Activated CD4-positive, alpha-beta T cell treated with anti-CD3 and anti-CD28 coated beads for 24 hours (primary cell): ENCODE results near the gene SPATA4.

Experiments
- DNase-seq, 2 donors: peaks; one replicate each; pipeline ENCODE4 v3.0.0-alpha.2; 2020; ENCODE audit warnings: low read depth in 2 of 2

Gene SPATA4

GRCh38 chr4:176189891-176190795, 5.2 kb downstream of the SPATA4 start:
- DNase-seq: no peak

- no peak for DNase-seq
Measured at GRCh38 chr4:176188654-176189053, 6.7 kb downstream of the SPATA4 start.

- DNase-seq: no peak
Measured at GRCh38 chr4:176187624-176188023, 7.8 kb downstream of the SPATA4 start.

DNA sequence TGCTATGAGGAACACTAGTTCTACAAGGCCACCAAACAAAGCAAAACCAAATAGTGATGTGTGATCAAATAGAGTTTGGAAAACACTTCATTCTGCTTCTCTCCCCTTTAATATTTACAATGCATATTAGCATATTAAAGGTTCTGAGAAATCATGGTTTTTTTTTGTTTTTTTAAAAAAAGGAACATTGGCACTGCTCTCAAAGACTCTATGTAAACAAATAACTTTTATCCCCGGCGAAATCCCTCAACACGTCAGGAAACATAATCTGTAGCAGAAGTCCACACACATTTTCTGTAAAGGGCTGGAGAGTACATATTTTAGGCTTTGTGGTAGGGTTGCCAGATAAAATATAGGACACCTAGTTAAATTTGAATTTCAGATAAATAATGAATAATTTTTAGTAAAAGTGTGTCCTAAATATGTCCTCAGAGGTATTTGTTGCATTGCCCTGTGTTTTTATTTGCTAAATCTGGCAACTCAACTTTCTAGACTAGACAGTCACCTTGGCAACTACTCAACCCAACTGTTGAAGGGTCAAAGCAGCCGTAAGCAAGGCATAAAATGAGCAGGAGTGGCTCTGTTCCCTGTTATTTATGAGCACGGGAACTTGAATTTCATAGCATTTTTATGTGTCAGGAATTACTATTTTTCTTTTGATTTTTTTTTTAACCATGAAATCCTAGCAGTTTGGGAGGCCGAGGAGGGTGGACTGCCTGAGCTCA, 8.6 kb downstream of the SPATA4 start:
- DNase-seq: no peak

GRCh38 chr4:176186067-176186466, 9.3 kb downstream of the SPATA4 start:
- DNase-seq: no peak

- no peak for DNase-seq
Measured at GRCh38 chr4:176185051-176185450, 10.3 kb downstream of the SPATA4 start.

GRCh38 chr4:176163041-176163440, 32.3 kb downstream of the SPATA4 start:
- DNase-seq: no peak

- no peak for DNase-seq
Measured at GRCh38 chr4:176156656-176157055, 38.7 kb downstream of the SPATA4 start.

DNA sequence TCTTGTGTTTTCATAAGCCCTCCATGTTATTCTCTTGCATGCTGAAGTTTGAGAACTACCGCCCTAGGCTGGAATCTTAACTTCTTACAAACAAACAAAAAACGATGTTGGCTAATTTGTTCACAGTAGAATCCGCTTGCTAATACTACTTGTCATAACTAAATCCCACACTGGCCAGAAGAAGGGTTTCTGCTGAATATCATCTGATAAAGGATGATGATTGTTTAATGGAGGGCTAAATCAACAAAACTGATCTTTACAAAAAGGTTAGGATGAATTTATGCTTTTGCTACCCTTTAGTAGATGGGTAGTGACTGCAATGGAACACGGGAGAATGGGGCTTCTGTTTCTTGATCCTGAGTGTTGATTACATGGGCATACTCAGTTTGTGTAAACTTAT, 42.3 kb downstream of the SPATA4 start:
- no peak for DNase-seq

- no peak for DNase-seq
Measured at GRCh38 chr4:176150704-176151103, 44.7 kb downstream of the SPATA4 start.

- no peak for DNase-seq
Measured at GRCh38 chr4:176150356-176150682, 45.1 kb downstream of the SPATA4 start.

DNA sequence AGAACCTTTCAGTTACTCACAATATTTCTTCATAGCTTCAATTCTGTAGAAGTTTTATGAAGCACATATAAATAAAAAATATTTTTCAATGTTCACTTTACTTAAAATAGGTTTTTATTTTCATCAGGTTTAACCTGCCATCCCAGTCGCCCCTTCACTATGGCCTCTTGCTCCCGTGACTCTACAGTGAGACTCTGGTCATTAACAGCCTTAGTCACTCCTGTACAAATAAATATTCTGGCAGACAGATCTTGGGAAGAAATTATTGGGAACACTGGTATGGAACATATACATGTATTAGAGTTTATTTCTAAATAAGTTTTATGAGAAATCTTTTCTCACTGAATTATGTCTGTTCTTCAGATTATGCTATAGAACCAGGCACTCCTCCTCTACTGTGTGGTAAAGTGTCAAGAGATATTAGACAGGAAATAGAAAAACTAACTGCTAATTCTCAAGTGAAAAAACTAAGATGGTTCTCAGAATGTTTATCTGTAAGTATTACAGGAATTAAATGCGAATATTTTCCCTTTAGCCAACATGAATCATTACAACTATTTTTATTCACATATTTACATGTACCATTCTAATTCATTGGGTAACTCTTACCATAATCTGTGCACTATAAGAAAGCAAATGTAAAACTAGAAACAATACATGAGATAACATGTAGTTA, 45.6 kb downstream of the SPATA4 start:
- DNase-seq: no peak

DNA sequence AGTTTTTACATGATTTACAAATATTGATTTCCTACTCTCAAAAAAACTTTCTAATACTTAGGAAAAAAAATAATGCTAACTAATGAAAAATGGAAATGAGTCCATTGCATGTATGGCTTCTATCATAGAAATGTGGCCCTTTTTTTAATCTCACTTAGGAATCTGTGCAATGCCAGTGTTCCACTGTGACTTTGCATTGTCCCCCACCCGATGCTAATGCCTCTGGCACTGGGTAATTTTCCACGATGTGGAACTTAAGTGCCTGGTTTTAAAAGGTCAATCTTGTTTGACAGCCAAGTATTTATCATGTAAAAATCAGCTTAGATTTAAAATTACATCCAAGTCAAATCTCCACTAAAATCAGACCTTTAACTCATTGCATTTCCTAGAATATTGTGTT, 53.1 kb downstream of the SPATA4 start:
- DNase-seq: no peak

DNA sequence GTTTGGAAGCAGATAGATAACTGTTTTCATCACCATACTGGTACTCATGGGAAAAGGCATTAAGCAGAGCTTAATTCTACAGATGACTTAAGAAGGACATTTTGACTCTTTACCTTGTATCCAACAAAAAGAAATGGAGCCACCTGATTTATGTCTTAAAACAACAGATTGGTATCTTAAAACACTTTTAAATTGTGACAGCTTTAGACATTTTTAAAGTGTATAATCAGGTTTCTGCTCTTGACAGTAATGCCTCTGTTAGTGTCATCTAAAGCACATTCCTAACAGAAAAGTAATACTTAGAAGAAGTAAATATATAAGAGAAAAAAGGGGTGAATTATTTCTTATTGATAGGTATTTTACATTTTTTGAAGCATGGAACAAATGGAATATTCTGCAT, 55.9 kb downstream of the SPATA4 start:
- DNase-seq: no peak

GRCh38 chr4:176137631-176138030, 57.8 kb downstream of the SPATA4 start:
- no peak for DNase-seq

DNA sequence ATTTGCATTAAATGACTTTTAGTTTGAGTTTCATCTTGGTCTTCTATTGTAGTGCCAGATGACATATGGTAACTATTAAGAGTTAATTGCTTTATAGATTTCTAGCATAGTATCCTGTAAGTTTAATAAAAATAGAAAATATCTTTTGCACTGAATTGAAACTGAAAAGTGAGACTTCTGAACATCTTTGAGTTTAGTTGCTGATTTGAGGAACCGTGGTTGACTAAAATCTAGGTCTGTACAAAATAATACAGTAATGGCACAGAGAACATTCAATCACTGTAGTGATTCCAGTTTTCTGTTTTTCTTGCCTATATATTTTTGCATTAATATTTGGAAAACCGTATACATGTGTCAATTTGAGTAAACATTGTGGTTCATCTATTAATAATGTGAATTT, 60.7 kb downstream of the SPATA4 start:
- no peak for DNase-seq
